IMR-90 (cell line): ENCODE measurements around the gene HSD17B8. TPM values are rescaled to one million over a fixed set of nuclear protein-coding genes. Genes with fewer than 3 reads are reported as not detected.

Experiments
- ATAC-seq: fragments of 200-7000 bp; cut with Tn5 transposase; 2 replicates; pipeline ENCODE4 v1.9.1; 2020; ENCODE audit warnings: low read depth, mild to moderate bottlenecking, moderate library complexity
- BruUV-seq: library from RNA; stranded (reverse); fragments of 400-500 nt; replicated peaks from 2 replicates; lab custom pipeline; 2021; lab: Mats Ljungman, UMichigan
- CTCF ChIA-PET: fragments of 300-600 bp; formaldehyde crosslinking; extraction: SDS; loops from one replicate; lab custom pipeline; 2021; ENCODE audit warnings: antibody characterized with exemption; lab: Yijun Ruan, JAX
- POLR2A ChIA-PET: fragments of 300-600 bp; sonication (Branson Sonifier 250); formaldehyde crosslinking; loops from one replicate; lab custom pipeline; 2022; ENCODE audit warnings: antibody characterized with exemption; ENCODE audit not compliant: unreplicated experiment; lab: Charles Lee
- DNase-seq: peaks from one replicate; pipeline ENCODE4 v3.0.0; 2013
- H2AFZ ChIP-seq: replicated peaks from 2 replicates; pipeline ENCODE3; 2013; ENCODE audit warnings: low read length, mild to moderate bottlenecking; ENCODE audit not compliant: poor library complexity
- H2AK5ac ChIP-seq: 2 replicates; pipeline ENCODE4 v1.6.1; 2013; ENCODE audit warnings: low read depth, low read length, inconsistent platforms
- H2AK9ac ChIP-seq: replicated peaks from 2 replicates; pipeline ENCODE3; 2013; ENCODE audit warnings: mild to moderate bottlenecking, low read depth, low read length, moderate library complexity; ENCODE audit not compliant: poor library complexity
- H2BK120ac ChIP-seq: 2 replicates; pipeline ENCODE4 v1.6.1; 2013; ENCODE audit warnings: low read depth, low read length, inconsistent platforms
- H2BK15ac ChIP-seq: 3 replicates; pipeline ENCODE4 v1.6.1; 2013; ENCODE audit warnings: low read depth, low read length, inconsistent platforms
- H2BK20ac ChIP-seq: 2 replicates; pipeline ENCODE4 v1.6.1; 2013; ENCODE audit warnings: low read depth, mild to moderate bottlenecking, inconsistent platforms, low read length, moderate library complexity
- H2BK5ac ChIP-seq: 2 replicates; pipeline ENCODE4 v1.6.1; 2013; ENCODE audit warnings: mild to moderate bottlenecking, low read depth, low read length, inconsistent platforms; ENCODE audit not compliant: poor library complexity, severe bottlenecking
- H3K14ac ChIP-seq: replicated peaks from 2 replicates; pipeline ENCODE4 v1.6.1; 2013; ENCODE audit warnings: low read depth, low read length, inconsistent platforms
- H3K18ac ChIP-seq: 2 replicates; pipeline ENCODE4 v1.6.1; 2013; ENCODE audit warnings: low read depth, low read length, control low read depth
- H3K23ac ChIP-seq: 2 replicates; pipeline ENCODE4 v1.6.1; 2013; ENCODE audit warnings: low read depth, low read length, inconsistent platforms
- H3K27ac ChIP-seq: 2 replicates; pipeline ENCODE4 v1.5.1; 2013; ENCODE audit warnings: mild to moderate bottlenecking, control low read depth, low read length; ENCODE audit not compliant: insufficient read depth
- H3K27me3 ChIP-seq: 2 replicates; pipeline ENCODE4 v1.6.1; 2013; ENCODE audit warnings: low read length; ENCODE audit not compliant: control insufficient read depth, insufficient read depth
- H3K36me3 ChIP-seq: 2 replicates; pipeline ENCODE4 v1.6.1; 2013; ENCODE audit warnings: low read length, mixed read lengths; ENCODE audit not compliant: control insufficient read depth, insufficient read depth
- H3K4ac ChIP-seq: 2 replicates; pipeline ENCODE4 v1.6.1; 2013; ENCODE audit warnings: low read depth, low read length, inconsistent platforms
- H3K4me1 ChIP-seq: 2 replicates; pipeline ENCODE4 v1.6.1; 2013; ENCODE audit warnings: low read length, mixed read lengths; ENCODE audit not compliant: control insufficient read depth, insufficient read depth
- H3K4me2 ChIP-seq: 2 replicates; pipeline ENCODE4 v1.6.1; 2013; ENCODE audit warnings: low read depth, mild to moderate bottlenecking, control low read depth, low read length, moderate library complexity
- H3K4me3 ChIP-seq: 2 replicates; pipeline ENCODE4 v1.5.1; 2013; ENCODE audit warnings: low read depth, mild to moderate bottlenecking, control low read depth, low read length, moderate library complexity; ENCODE audit not compliant: insufficient read depth
- H3K56ac ChIP-seq: 2 replicates; pipeline ENCODE4 v1.6.1; 2013; ENCODE audit warnings: low read length, inconsistent platforms; ENCODE audit not compliant: insufficient read depth; ENCODE audit errors: extremely low read depth
- H3K79me1 ChIP-seq, 2 experiments: 2 replicates each; pipeline ENCODE4 v1.6.1; 2013; ENCODE audit warnings: low read length in 2 of 2, inconsistent platforms in 1 of 2, low read depth in 1 of 2
- H3K9ac ChIP-seq: 2 replicates; pipeline ENCODE4 v1.6.1; 2013; ENCODE audit warnings: low read depth, low read length, control low read depth
- H3K9me1 ChIP-seq: 2 replicates; pipeline ENCODE4 v1.6.1; 2013; ENCODE audit warnings: low read length, inconsistent platforms; ENCODE audit not compliant: insufficient read depth
- H3K9me3 ChIP-seq: 2 replicates; pipeline ENCODE4 v1.6.1; 2013; ENCODE audit warnings: low read length; ENCODE audit not compliant: control insufficient read depth, insufficient read depth
- H4K20me1 ChIP-seq: 2 replicates; pipeline ENCODE4 v1.6.1; 2013; ENCODE audit warnings: low read length, inconsistent platforms; ENCODE audit not compliant: insufficient read depth
- H4K5ac ChIP-seq: 2 replicates; pipeline ENCODE4 v1.6.1; 2013; ENCODE audit warnings: mild to moderate bottlenecking, low read depth, low read length, control low read depth
- H4K8ac ChIP-seq, 2 experiments: 2 replicates each; pipeline ENCODE4 v1.6.1; 2013; ENCODE audit warnings: low read depth in 2 of 2, low read length in 2 of 2, control low read depth in 1 of 2, inconsistent platforms in 1 of 2
- H4K91ac ChIP-seq: 2 replicates; pipeline ENCODE4 v1.6.1; 2013; ENCODE audit warnings: low read depth, low read length, inconsistent platforms; ENCODE audit not compliant: insufficient read depth
- BHLHE40 ChIP-seq: fragments of 150-350 bp; IDR thresholded peaks from 2 replicates; pipeline ENCODE4 v1.6.1; 2016; ENCODE audit warnings: mild to moderate bottlenecking, low read depth, low read length
- CEBPB ChIP-seq: IDR thresholded peaks from 2 replicates; pipeline ENCODE4 v1.6.1; 2012; ENCODE audit warnings: low read depth, low read length, improper control_type of control experiment
- FOS ChIP-seq: fragments of 150-350 bp; IDR thresholded peaks from 2 replicates; pipeline ENCODE4 v1.6.1; 2016; ENCODE audit warnings: low read depth, low read length
- NFE2L2 ChIP-seq: fragments of 150-350 bp; IDR thresholded peaks from 2 replicates; pipeline ENCODE4 v1.6.1; 2016; ENCODE audit warnings: low read depth, mild to moderate bottlenecking, low read length
- RAD21 ChIP-seq: IDR thresholded peaks from 2 replicates; pipeline ENCODE4 v1.6.1; 2012; ENCODE audit warnings: low read length, improper control_type of control experiment
- RFX5 ChIP-seq: IDR thresholded peaks from 2 replicates; pipeline ENCODE4 v1.8.0; 2012; ENCODE audit warnings: low read depth, mild to moderate bottlenecking, low read length, moderate library complexity
- WGBS, 2 experiments: methylation state at CpG; one replicate each; pipeline versions ENCODE4 v1.1.5 to v1.1.7; 2013; ENCODE audit warnings: missing lambda C conversion rate in 2 of 2; ENCODE audit not compliant: insufficient read length in 1 of 2; ENCODE audit errors: extremely low coverage in 2 of 2; 5-methylcytosine and 5-hydroxymethylcytosine counted together
- dilution Hi-C: fragments of 300-500 bp; cut with HindIII; formaldehyde crosslinking; loops from one replicate; pipeline ENCODE4 v1.14.3; 2018; ENCODE audit warnings: low sequenced_read_pairs; ENCODE audit not compliant: unreplicated experiment
- in situ Hi-C: fragments of 300-500 bp; cut with MboI; formaldehyde crosslinking; loops from 3 replicates; pipeline ENCODE4 v1.14.3; 2019; ENCODE audit warnings: low sequenced_read_pairs, inconsistent platforms, mixed read lengths
- intact Hi-C: fragments of 100-400 bp; cut with micrococcal nuclease; formaldehyde crosslinking; loops from 2 replicates; pipeline ENCODE4 v1.10.0; 2022
- polyA plus RNA-seq, 3 experiments: library from polyadenylated mRNA; depleted of rRNA; stranded (reverse); fragments of >200 nt; gene quantifications; 2 replicates each; pipeline ENCODE4 v1.2.3, GENCODE V29; 2012; ENCODE audit warnings: low replicate concordance in 1 of 3
- total RNA-seq: library from RNA; depleted of rRNA; stranded (reverse); fragments of >200 nt; gene quantifications from 2 replicates; pipeline ENCODE4 v1.2.3, GENCODE V29; 2012
- TF ChIP-seq, protein P1 (sequence below): fragments of 150-350 bp; IDR thresholded peaks from 2 replicates; pipeline ENCODE4 v1.6.1; 2017; ENCODE audit warnings: mild to moderate bottlenecking, antibody characterized with exemption, low read length, low read depth
- TF ChIP-seq, protein P2 (sequence below): fragments of 150-350 bp; IDR thresholded peaks from 2 replicates; pipeline ENCODE4 v1.6.1; 2016; ENCODE audit warnings: low read depth, mild to moderate bottlenecking, low read length, moderate library complexity, borderline replicate concordance

Gene HSD17B8
- total and polyA plus RNA-seq, 2 of the 4 experiments (the other 2 are of a cell fraction) = 1.6 to 4.3 TPM

- no peak for ATAC-seq
These were observed 30.8 kb upstream of the HSD17B8 start for GRCh38 chr6:33173535-33174180.

More at GRCh38 chr6:33173535-33174180, 30.8 kb upstream of the HSD17B8 start:
- Histone ChIP-seq H2BK20ac (no peak overlapping the region), H4K91ac (no peak overlapping the region), H3K4me2 (no peak overlapping the region), H3K56ac (no peak overlapping the region), H3K9me1 (no peaks in the 10 kb centered on the region), H3K36me3 (no peaks in the 10 kb centered on the region), H4K20me1 (no peaks in the 10 kb centered on the region), H3K18ac (no peak overlapping the region), H3K4me1 (no peaks in the 10 kb centered on the region), H3K4ac (no peak overlapping the region), H2AFZ (no peak overlapping the region), H4K5ac (no peak overlapping the region), H2BK5ac (no peak overlapping the region), H2AK5ac (no peak overlapping the region), H2AK9ac (no peak overlapping the region), H3K9ac (no peak overlapping the region), H3K14ac (no peak overlapping the region), H3K27me3 (peaks cover 13% of the 10 kb centered on the region; the same call in 1 of the 2 replicates), H3K4me3 (no peak overlapping the region), H3K27ac (no peak overlapping the region), H4K8ac (no peak overlapping the region), H3K9me3 (no peaks in the 10 kb centered on the region), H3K79me1 (no peaks in the 10 kb centered on the region), H2BK120ac (no peak overlapping the region), H3K23ac (no peak overlapping the region), H2BK15ac (no peak overlapping the region)
- BruUV-seq = no TSS peak
- in situ Hi-C loops (no loop called here), intact Hi-C loops (no loop called here), dilution Hi-C loops (no loop called here)
- ChIA-PET POLR2A (no interaction called here), CTCF (interaction anchor here (0.6 kb wide), 1 partner anchor 211 kb away, joined by 3 read pairs; no protein-coding TSS in a partner anchor)
- WGBS, 2 experiments = no CpG with 5 or more reads among the region's 11 CpGs
- TF ChIP-seq FOS (no peak), RAD21 (no peak), CEBPB (no peak), RFX5 (no peak), BHLHE40 (no peak), NFE2L2 (no peak)
- TF ChIP-seq, protein P1, sequence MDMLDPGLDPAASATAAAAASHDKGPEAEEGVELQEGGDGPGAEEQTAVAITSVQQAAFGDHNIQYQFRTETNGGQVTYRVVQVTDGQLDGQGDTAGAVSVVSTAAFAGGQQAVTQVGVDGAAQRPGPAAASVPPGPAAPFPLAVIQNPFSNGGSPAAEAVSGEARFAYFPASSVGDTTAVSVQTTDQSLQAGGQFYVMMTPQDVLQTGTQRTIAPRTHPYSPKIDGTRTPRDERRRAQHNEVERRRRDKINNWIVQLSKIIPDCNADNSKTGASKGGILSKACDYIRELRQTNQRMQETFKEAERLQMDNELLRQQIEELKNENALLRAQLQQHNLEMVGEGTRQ = no peak
- TF ChIP-seq, protein P2, sequence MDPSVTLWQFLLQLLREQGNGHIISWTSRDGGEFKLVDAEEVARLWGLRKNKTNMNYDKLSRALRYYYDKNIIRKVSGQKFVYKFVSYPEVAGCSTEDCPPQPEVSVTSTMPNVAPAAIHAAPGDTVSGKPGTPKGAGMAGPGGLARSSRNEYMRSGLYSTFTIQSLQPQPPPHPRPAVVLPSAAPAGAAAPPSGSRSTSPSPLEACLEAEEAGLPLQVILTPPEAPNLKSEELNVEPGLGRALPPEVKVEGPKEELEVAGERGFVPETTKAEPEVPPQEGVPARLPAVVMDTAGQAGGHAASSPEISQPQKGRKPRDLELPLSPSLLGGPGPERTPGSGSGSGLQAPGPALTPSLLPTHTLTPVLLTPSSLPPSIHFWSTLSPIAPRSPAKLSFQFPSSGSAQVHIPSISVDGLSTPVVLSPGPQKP = no peak
- no peak for DNase-seq
